ENCODE measurements around the gene PRKD1.

The PRKD1 gene

DNA sequence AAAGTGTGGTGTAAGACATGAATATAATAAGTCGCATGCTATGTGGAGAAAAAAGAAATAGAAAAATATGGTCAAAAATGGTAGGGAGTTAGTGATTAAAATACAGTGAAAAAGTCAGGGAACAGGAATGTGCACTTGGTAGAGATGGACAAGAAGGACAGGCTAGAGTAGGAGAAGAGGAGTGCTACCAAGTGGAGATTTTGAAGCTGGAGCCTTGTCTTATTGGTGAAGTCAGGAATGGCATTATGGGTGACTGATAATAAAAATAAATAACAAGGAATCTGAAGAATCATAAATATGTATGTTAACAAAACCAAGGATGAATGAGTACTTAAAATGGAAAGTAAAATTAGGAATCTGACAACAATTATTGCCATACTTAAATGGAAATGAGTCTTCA, 204.8 kb downstream of the PRKD1 start:
- TF ChIP-seq TCF12 (IDR thresholded peaks at IDR 0.05; ENCODE audit: low read depth) (no peak), TEAD4 (IDR thresholded peaks at IDR 0.05) (no peak), NFIC (IDR thresholded peaks at IDR 0.05) (no peak), EP300 (IDR thresholded peaks at IDR 0.05; ENCODE audit: borderline replicate concordance) (no peak), TAF1 (IDR thresholded peaks at IDR 0.05; ENCODE audit: low read depth) (no peak), RAD21 (IDR thresholded peaks at IDR 0.05; ENCODE audit: low read depth) (no peak)
- TF ChIP-seq, protein P1, sequence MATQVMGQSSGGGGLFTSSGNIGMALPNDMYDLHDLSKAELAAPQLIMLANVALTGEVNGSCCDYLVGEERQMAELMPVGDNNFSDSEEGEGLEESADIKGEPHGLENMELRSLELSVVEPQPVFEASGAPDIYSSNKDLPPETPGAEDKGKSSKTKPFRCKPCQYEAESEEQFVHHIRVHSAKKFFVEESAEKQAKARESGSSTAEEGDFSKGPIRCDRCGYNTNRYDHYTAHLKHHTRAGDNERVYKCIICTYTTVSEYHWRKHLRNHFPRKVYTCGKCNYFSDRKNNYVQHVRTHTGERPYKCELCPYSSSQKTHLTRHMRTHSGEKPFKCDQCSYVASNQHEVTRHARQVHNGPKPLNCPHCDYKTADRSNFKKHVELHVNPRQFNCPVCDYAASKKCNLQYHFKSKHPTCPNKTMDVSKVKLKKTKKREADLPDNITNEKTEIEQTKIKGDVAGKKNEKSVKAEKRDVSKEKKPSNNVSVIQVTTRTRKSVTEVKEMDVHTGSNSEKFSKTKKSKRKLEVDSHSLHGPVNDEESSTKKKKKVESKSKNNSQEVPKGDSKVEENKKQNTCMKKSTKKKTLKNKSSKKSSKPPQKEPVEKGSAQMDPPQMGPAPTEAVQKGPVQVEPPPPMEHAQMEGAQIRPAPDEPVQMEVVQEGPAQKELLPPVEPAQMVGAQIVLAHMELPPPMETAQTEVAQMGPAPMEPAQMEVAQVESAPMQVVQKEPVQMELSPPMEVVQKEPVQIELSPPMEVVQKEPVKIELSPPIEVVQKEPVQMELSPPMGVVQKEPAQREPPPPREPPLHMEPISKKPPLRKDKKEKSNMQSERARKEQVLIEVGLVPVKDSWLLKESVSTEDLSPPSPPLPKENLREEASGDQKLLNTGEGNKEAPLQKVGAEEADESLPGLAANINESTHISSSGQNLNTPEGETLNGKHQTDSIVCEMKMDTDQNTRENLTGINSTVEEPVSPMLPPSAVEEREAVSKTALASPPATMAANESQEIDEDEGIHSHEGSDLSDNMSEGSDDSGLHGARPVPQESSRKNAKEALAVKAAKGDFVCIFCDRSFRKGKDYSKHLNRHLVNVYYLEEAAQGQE (IDR thresholded peaks at IDR 0.05; ENCODE audit: low read depth), result no peak
- TF ChIP-seq, protein P2, sequence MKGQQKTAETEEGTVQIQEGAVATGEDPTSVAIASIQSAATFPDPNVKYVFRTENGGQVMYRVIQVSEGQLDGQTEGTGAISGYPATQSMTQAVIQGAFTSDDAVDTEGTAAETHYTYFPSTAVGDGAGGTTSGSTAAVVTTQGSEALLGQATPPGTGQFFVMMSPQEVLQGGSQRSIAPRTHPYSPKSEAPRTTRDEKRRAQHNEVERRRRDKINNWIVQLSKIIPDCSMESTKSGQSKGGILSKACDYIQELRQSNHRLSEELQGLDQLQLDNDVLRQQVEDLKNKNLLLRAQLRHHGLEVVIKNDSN (IDR thresholded peaks at IDR 0.05), result no peak

DNA sequence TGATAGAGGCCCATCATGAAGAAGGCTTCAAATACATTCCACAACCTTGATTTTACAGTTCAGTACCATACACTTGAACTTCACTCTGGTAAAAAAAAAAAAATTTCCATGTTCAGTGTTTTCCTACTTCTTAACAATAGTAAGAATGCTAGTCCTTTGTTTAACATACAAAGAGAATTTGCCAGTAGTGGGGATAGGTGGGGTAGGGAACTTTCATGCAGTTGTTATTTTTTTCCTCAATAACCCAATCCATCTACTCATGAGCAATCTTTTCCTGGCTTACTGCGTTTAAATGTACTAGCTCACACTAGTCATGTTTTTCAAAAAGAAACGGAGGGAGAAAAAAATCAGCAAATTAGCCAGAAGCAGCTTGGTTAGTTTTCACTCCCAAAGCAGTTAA, 206.1 kb downstream of the PRKD1 start:
- TF ChIP-seq EP300 (IDR thresholded peaks at IDR 0.05; ENCODE audit: borderline replicate concordance) (no peak), NFIC (IDR thresholded peaks at IDR 0.05) (no peak), CEBPB (IDR thresholded peaks at IDR 0.05) (no peak), ZBTB7A (IDR thresholded peaks at IDR 0.05; ENCODE audit: low read depth) (no peak), EGR1 (IDR thresholded peaks at IDR 0.05) (no peak), YY1 (IDR thresholded peaks at IDR 0.05; ENCODE audit: low read depth) (no peak), TAF1 (IDR thresholded peaks at IDR 0.05; ENCODE audit: low read depth) (no peak)
- TF ChIP-seq, protein P2 (IDR thresholded peaks at IDR 0.05), result no peak
- TF ChIP-seq, protein P3, sequence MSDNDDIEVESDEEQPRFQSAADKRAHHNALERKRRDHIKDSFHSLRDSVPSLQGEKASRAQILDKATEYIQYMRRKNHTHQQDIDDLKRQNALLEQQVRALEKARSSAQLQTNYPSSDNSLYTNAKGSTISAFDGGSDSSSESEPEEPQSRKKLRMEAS (IDR thresholded peaks at IDR 0.05), result no peak
- TF ChIP-seq, protein P1 (IDR thresholded peaks at IDR 0.05; ENCODE audit: low read depth), result no peak

DNA sequence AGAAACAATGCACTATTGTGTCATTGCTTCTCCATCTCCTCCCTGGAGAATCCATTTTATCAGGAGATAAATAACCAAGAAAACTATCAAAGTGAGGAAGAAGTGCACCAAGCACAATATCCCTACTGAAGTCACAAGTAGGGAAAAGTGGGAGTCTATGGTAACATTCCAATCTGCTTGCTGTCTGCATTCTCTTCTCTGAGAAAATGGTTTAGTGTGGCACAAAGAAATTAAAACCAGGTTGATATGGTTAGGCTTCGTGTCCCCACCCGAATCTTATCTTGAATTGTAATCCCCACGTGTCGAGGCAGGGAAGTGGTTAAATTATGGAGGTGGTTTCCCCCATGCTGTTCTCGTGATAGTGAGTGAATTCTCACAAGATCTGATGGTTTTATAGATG, 209.7 kb downstream of the PRKD1 start:
- no peak for TF ChIP-seq FOXM1 (IDR thresholded peaks at IDR 0.05; ENCODE audit: borderline replicate concordance, low read depth)
- no peak for TF ChIP-seq NFIC (IDR thresholded peaks at IDR 0.05)

DNA sequence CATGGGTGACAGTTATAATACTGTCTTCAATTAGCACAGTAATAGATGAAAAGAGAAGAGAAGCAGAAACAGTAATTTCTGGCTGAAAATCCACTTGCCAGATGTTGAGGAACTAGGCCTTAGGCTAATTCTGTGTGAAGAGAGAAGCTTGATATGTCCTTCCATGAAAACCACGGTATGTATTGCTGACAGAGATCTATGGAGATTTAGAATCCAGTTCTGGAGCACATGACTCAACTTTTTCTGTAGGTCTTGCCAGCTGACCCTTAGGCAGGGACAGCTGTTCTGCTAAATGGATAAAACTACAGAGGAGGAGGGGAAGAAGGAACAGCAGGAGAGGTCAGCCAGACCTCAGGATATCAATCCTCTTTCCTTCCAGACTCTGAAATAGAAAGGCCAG, 211.5 kb downstream of the PRKD1 start:
- no peak for TF ChIP-seq TAF1 (IDR thresholded peaks at IDR 0.05; ENCODE audit: low read depth)

DNA sequence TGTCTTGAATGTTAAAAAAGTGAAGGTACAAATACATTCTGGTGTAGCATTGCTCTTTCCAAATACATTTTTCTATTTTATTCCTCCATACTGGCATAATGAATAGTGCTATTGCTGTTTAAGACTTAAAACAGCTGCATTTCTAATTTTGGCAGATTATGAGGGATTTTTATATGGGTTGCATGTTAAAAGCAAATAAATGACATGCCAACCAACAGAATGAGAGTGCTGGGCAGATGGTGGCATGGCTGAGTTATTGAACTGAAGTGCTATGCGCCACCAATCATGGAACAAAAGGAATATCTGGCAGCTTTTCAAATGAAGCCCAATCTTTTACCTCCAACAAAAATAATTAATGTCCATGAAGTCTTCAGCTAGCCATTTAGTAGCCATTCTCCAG, 215.0 kb downstream of the PRKD1 start:
- TF ChIP-seq CREB1 (IDR thresholded peaks at IDR 0.05; ENCODE audit: low read depth) (no peak), CEBPB (IDR thresholded peaks at IDR 0.05) (no peak), YY1 (IDR thresholded peaks at IDR 0.05; ENCODE audit: low read depth) (no peak), TAF1 (IDR thresholded peaks at IDR 0.05; ENCODE audit: low read depth) (no peak), FOXM1 (IDR thresholded peaks at IDR 0.05; ENCODE audit: borderline replicate concordance, low read depth) (no peak), NFIC (IDR thresholded peaks at IDR 0.05) (no peak)

DNA sequence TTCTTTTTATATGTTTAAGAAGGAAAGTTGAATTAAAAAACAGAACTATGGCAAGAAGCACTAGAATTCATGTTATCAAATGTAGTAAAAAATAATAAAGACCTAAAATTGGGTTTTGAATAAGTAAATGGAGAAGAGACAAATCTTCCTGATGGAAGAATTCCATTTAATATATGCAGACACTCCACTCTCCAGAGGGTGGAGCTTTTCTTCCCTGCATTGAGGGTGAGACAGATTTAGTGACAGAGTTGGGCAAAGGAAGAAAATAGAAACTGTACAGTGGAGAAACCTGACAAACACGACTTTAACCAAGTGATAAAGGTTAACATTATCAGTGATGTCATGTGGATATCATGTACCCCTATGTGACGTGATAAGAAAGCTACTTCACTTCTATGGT, 217.6 kb downstream of the PRKD1 start:
- TF ChIP-seq NFIC (IDR thresholded peaks at IDR 0.05) (no peak), CREB1 (IDR thresholded peaks at IDR 0.05; ENCODE audit: low read depth) (no peak), CEBPB (IDR thresholded peaks at IDR 0.05) (no peak), RAD21 (IDR thresholded peaks at IDR 0.05; ENCODE audit: low read depth) (no peak), EGR1 (IDR thresholded peaks at IDR 0.05) (no peak), ZBTB7A (IDR thresholded peaks at IDR 0.05; ENCODE audit: low read depth) (no peak), FOXM1 (IDR thresholded peaks at IDR 0.05; ENCODE audit: borderline replicate concordance, low read depth) (no peak), TCF12 (IDR thresholded peaks at IDR 0.05; ENCODE audit: low read depth) (no peak), TAF1 (IDR thresholded peaks at IDR 0.05; ENCODE audit: low read depth) (no peak), TEAD4 (IDR thresholded peaks at IDR 0.05) (no peak)
- TF ChIP-seq, protein P2 (IDR thresholded peaks at IDR 0.05), result no peak
- TF ChIP-seq, protein P3 (IDR thresholded peaks at IDR 0.05), result no peak
- TF ChIP-seq, protein P1 (IDR thresholded peaks at IDR 0.05; ENCODE audit: low read depth), result no peak

Data from Ishikawa (cell line).